Esophagus (tissue), 2 donors: ENCODE results near the gene ZMYND11. TPM values are rescaled to one million over a fixed set of nuclear protein-coding genes. Genes with fewer than 3 reads are reported as not detected.

Experiments
- H3K27ac ChIP-seq, 2 donors: one replicate each; pipeline ENCODE4 v1.5.1; 2013; ENCODE audit warnings: low read depth in 2 of 2, mild to moderate bottlenecking in 2 of 2, inconsistent platforms in 1 of 2, low read length in 1 of 2, moderate library complexity in 1 of 2
- H3K27me3 ChIP-seq, 2 donors: one replicate each; pipeline ENCODE4 v1.6.1; 2013; ENCODE audit warnings: low read length in 2 of 2, control low read depth in 1 of 2, mild to moderate bottlenecking in 1 of 2; ENCODE audit not compliant: insufficient read depth in 2 of 2, control insufficient read depth in 1 of 2
- H3K36me3 ChIP-seq, 2 donors: one replicate each; pipeline ENCODE4 v1.6.1; 2013; ENCODE audit warnings: low read length in 1 of 2; ENCODE audit not compliant: control insufficient read depth in 2 of 2, insufficient read depth in 2 of 2
- H3K4me1 ChIP-seq, 2 donors: one replicate each; pipeline ENCODE4 v1.6.1; 2013; ENCODE audit warnings: low read length in 1 of 2; ENCODE audit not compliant: control insufficient read depth in 2 of 2, insufficient read depth in 2 of 2
- H3K4me3 ChIP-seq, 2 donors: one replicate each; pipeline ENCODE4 v1.5.1; 2013; ENCODE audit warnings: low read length in 2 of 2, mild to moderate bottlenecking in 2 of 2, low read depth in 1 of 2, moderate library complexity in 1 of 2
- H3K9me3 ChIP-seq, 2 donors: one replicate each; pipeline ENCODE4 v1.6.1; 2013; ENCODE audit warnings: mild to moderate bottlenecking in 2 of 2, low read depth in 1 of 2, low read length in 1 of 2, moderate library complexity in 1 of 2; ENCODE audit not compliant: control insufficient read depth in 2 of 2, insufficient read depth in 1 of 2
- WGBS, 2 donors: extraction: QIAGEN DNeasy Blood & Tissue Kit; methylation state at CpG; one replicate each; pipeline ENCODE4 v1.1.7; 2013; 5-methylcytosine and 5-hydroxymethylcytosine counted together
- polyA plus RNA-seq, 2 donors: library from polyadenylated mRNA; stranded (reverse); fragments of 200-250 nt; gene quantifications; one replicate each; pipeline ENCODE4 v1.2.3, GENCODE V29; 2013
- donor health status: healthy with polysubstance abuse.
- donor health status: Bipolar disorder and iron deficiency.

The ZMYND11 gene
- polyA plus RNA-seq, 2 donors, result 14.2 to 20.7 TPM

GRCh38 chr10:269440-270074 is 134.3 kb downstream of the ZMYND11 start:
- H3K27ac ChIP-seq, result no peak overlapping the region

GRCh38 chr10:271201-271600 is 135.9 kb downstream of the ZMYND11 start:
- H3K4me1 ChIP-seq, result no peaks in the 10 kb centered on the region
- no peak overlapping the region for H3K27ac ChIP-seq
- WGBS, 2 donors, result 73 to 86% methylated on average over 3 of the region's 3 CpGs
- H3K27me3 ChIP-seq, result no peaks in the 10 kb centered on the region
- no peak overlapping the region for H3K4me3 ChIP-seq
- no peaks in the 10 kb centered on the region for H3K9me3 ChIP-seq
- H3K36me3 ChIP-seq, result no peaks in the 10 kb centered on the region

More at GRCh38 chr10:269440-270074, 134.3 kb downstream of the ZMYND11 start:
- Histone ChIP-seq H3K9me3 (no peaks in the 10 kb centered on the region), H3K27me3 (no peaks in the 10 kb centered on the region), H3K36me3 (no peaks in the 10 kb centered on the region), H3K4me1 (no peaks in the 10 kb centered on the region), H3K4me3 (no peak overlapping the region)
- WGBS, 2 donors, result 77 to 80% methylated on average over 10 of the region's 10 CpGs

GRCh38 chr10:271722-272121 is 136.5 kb downstream of the ZMYND11 start:
- Histone ChIP-seq H3K9me3 (no peaks in the 10 kb centered on the region), H3K4me3 (no peak overlapping the region), H3K27ac (no peak overlapping the region), H3K36me3 (no peaks in the 10 kb centered on the region), H3K27me3 (no peaks in the 10 kb centered on the region), H3K4me1 (no peaks in the 10 kb centered on the region)
- 94 to 95% methylated on average over 6 of the region's 6 CpGs for WGBS, 2 donors

GRCh38 chr10:273088-273487 is 137.8 kb downstream of the ZMYND11 start:
- Histone ChIP-seq H3K27me3 (no peaks in the 10 kb centered on the region), H3K4me3 (no peak overlapping the region), H3K27ac (no peak overlapping the region), H3K4me1 (no peaks in the 10 kb centered on the region), H3K36me3 (peaks cover 0 to 5% of the 10 kb centered on the region in 2 donors), H3K9me3 (no peaks in the 10 kb centered on the region)
- 95 to 96% methylated on average over 16 of the region's 16 CpGs for WGBS, 2 donors

GRCh38 chr10:274866-275265 is 139.6 kb downstream of the ZMYND11 start:
- Histone ChIP-seq H3K27ac (no peak overlapping the region), H3K36me3 (peaks cover 0 to 8% of the 10 kb centered on the region in 2 donors), H3K9me3 (no peaks in the 10 kb centered on the region), H3K27me3 (no peaks in the 10 kb centered on the region), H3K4me1 (no peaks in the 10 kb centered on the region), H3K4me3 (no peak overlapping the region)
- WGBS, 2 donors, result 79 to 86% methylated on average over 2 of the region's 2 CpGs

GRCh38 chr10:275680-276079 is 140.4 kb downstream of the ZMYND11 start:
- peaks cover 0 to 10% of the 10 kb centered on the region in 2 donors for H3K36me3 ChIP-seq
- WGBS, 2 donors, result 93 to 96% methylated on average over 18 of the region's 18 CpGs
- no peak overlapping the region for H3K4me3 ChIP-seq

GRCh38 chr10:277963-278362 is 142.7 kb downstream of the ZMYND11 start:
- 96% methylated on average over 19 of the region's 19 CpGs for WGBS, 2 donors
- H3K36me3 ChIP-seq, result peaks cover 0 to 17% of the 10 kb centered on the region in 2 donors
- no peaks in the 10 kb centered on the region for H3K9me3 ChIP-seq
- H3K4me1 ChIP-seq, result no peaks in the 10 kb centered on the region
- no peak overlapping the region for H3K4me3 ChIP-seq
- no peaks in the 10 kb centered on the region for H3K27me3 ChIP-seq
- no peak overlapping the region for H3K27ac ChIP-seq

More at GRCh38 chr10:275680-276079, 140.4 kb downstream of the ZMYND11 start:
- Histone ChIP-seq H3K9me3 (no peaks in the 10 kb centered on the region), H3K27ac (no peak overlapping the region), H3K4me1 (no peaks in the 10 kb centered on the region), H3K27me3 (no peaks in the 10 kb centered on the region)

GRCh38 chr10:278707-279106 is 143.5 kb downstream of the ZMYND11 start:
- peaks cover 0 to 19% of the 10 kb centered on the region in 2 donors for H3K36me3 ChIP-seq
- WGBS, 2 donors, result 92% methylated on average over 5 of the region's 5 CpGs
- no peaks in the 10 kb centered on the region for H3K27me3 ChIP-seq
- no peak overlapping the region for H3K4me3 ChIP-seq
- no peaks in the 10 kb centered on the region for H3K4me1 ChIP-seq
- no peak overlapping the region for H3K27ac ChIP-seq
- H3K9me3 ChIP-seq, result no peaks in the 10 kb centered on the region

- WGBS, 2 donors, result 93 to 95% methylated on average over 9 of the region's 9 CpGs
- Histone ChIP-seq H3K27me3 (no peaks in the 10 kb centered on the region), H3K27ac (no peak overlapping the region), H3K36me3 (peaks cover 0 to 19% of the 10 kb centered on the region in 2 donors), H3K4me3 (no peak overlapping the region), H3K4me1 (no peaks in the 10 kb centered on the region), H3K9me3 (no peaks in the 10 kb centered on the region)
Measured at GRCh38 chr10:279232-279631, 144.0 kb downstream of the ZMYND11 start.

- Histone ChIP-seq H3K36me3 (peaks cover 0 to 19% of the 10 kb centered on the region in 2 donors), H3K4me1 (no peaks in the 10 kb centered on the region), H3K9me3 (no peaks in the 10 kb centered on the region), H3K4me3 (no peak overlapping the region), H3K27me3 (no peaks in the 10 kb centered on the region), H3K27ac (no peak overlapping the region)
- WGBS, 2 donors, result 90 to 91% methylated on average over 10 of the region's 10 CpGs
Measured at GRCh38 chr10:279655-280054, 144.4 kb downstream of the ZMYND11 start.
